ENCODE results near the gene APBB2. TPM values are rescaled to one million over a fixed set of nuclear protein-coding genes. Genes with fewer than 3 reads are reported as not detected.

The APBB2 gene
- total RNA-seq, 4 donors from 2014 or later, result 12.2 to 29.2 (median 20.1) TPM

GRCh38 chr4:40897557-40898203 lies 316.7 kb downstream of the APBB2 start:
- TF ChIP-seq POLR2A (IDR thresholded peaks at IDR 0.05) (no peak), CTCF (IDR thresholded peaks at IDR 0.05) (peak; percentile 61 to 81 (median 72))
- WGBS, 2 donors, result 29 to 42% methylated on average over 8 to 10 of the region's 10 CpGs
- no peak overlapping the region for H3K27ac ChIP-seq
- H3K9me3 ChIP-seq, result no peaks in the 10 kb centered on the region
- DNase-seq, result no peak
- intact Hi-C loops (cut with DNase I), result no loop called here
- peaks cover 0 to 12% (median 0%) of the 10 kb centered on the region in 3 donors for H3K36me3 ChIP-seq
- H3K4me3 ChIP-seq, result no peak overlapping the region
- H3K4me1 ChIP-seq, result peaks cover 0 to 6% (median 0%) of the 10 kb centered on the region in 3 donors
- H3K27me3 ChIP-seq, result no peaks in the 10 kb centered on the region

- no peak overlapping the region for H3K27ac ChIP-seq
- H3K4me3 ChIP-seq, result no peak overlapping the region
- 73 to 74% methylated on average over 6 of the region's 6 CpGs for WGBS, 2 donors
- peaks cover 0 to 61% (median 0%) of the 10 kb centered on the region in 3 donors for H3K36me3 ChIP-seq
- no peaks in the 10 kb centered on the region for H3K9me3 ChIP-seq
- H3K4me1 ChIP-seq, result no peaks in the 10 kb centered on the region
- no peak for DNase-seq
- TF ChIP-seq POLR2A (IDR thresholded peaks at IDR 0.05) (no peak), CTCF (IDR thresholded peaks at IDR 0.05) (no peak)
- intact Hi-C loops (cut with DNase I), result no loop called here
- no peaks in the 10 kb centered on the region for H3K27me3 ChIP-seq
Measured at GRCh38 chr4:40890764-40891163, 323.6 kb downstream of the APBB2 start.

- Histone ChIP-seq H3K36me3 (peaks cover 0 to 67% (median 0%) of the 10 kb centered on the region in 3 donors), H3K4me1 (no peaks in the 10 kb centered on the region), H3K27me3 (no peaks in the 10 kb centered on the region), H3K27ac (no peak overlapping the region), H3K4me3 (no peak overlapping the region), H3K9me3 (no peaks in the 10 kb centered on the region)
- TF ChIP-seq POLR2A (IDR thresholded peaks at IDR 0.05), result no peak
- no peak for TF ChIP-seq CTCF (IDR thresholded peaks at IDR 0.05)
- 92 to 95% methylated on average over 16 to 17 of the region's 18 CpGs for whole genome bisulfite sequencing, 2 donors
- DNase-seq, result no peak
- intact Hi-C loops (cut with DNase I), result no loop called here
Measured at GRCh38 chr4:40890199-40890598, 324.1 kb downstream of the APBB2 start.

- Histone ChIP-seq H3K27ac (no peak overlapping the region), H3K4me1 (no peaks in the 10 kb centered on the region), H3K27me3 (no peaks in the 10 kb centered on the region), H3K4me3 (no peak overlapping the region), H3K36me3 (peaks cover 0 to 64% (median 0%) of the 10 kb centered on the region in 3 donors), H3K9me3 (no peaks in the 10 kb centered on the region)
- no peak for DNase-seq
- WGBS, 2 donors, result 90% methylated on average over 5 of the region's 5 CpGs
- TF ChIP-seq CTCF (IDR thresholded peaks at IDR 0.05), result no peak
- intact Hi-C loops (cut with DNase I), result no loop called here
Measured at GRCh38 chr4:40888933-40889332, 325.4 kb downstream of the APBB2 start.

- WGBS, 2 donors, result 74% methylated on average over 10 of the region's 10 CpGs
- no peak for TF ChIP-seq POLR2A (IDR thresholded peaks at IDR 0.05)
- no peak for TF ChIP-seq CTCF (IDR thresholded peaks at IDR 0.05)
- H3K9me3 ChIP-seq, result no peaks in the 10 kb centered on the region
- no peak for DNase-seq
- H3K4me3 ChIP-seq, result no peak overlapping the region
- intact Hi-C loops (cut with DNase I), result no loop called here
- no peaks in the 10 kb centered on the region for H3K27me3 ChIP-seq
- peaks cover 0 to 65% (median 0%) of the 10 kb centered on the region in 3 donors for H3K36me3 ChIP-seq
- peak overlapping the region in 2 of 4 donors; percentile 6 to 21 for H3K27ac ChIP-seq
- H3K4me1 ChIP-seq, result no peaks in the 10 kb centered on the region
Measured at GRCh38 chr4:40887764-40888131, 326.6 kb downstream of the APBB2 start.
